Tibial artery (tissue), 4 donors: ENCODE data around the gene PGM5.

Experiments used
- DNase-seq, 2 donors: peaks; one replicate each; pipeline ENCODE4 v3.0.0-alpha.2; 2019
- H3K27ac ChIP-seq, 2 donors: fragments of 200-600 bp; sonication (generic) in 1 of 2; 1 replicate in 1 of 2; 2 replicates in 1 of 2; pipeline ENCODE4 v1.5.1; 2018 to 2019; ENCODE audit warnings: mild to moderate bottlenecking in 1 of 2
- H3K27me3 ChIP-seq, 2 donors: fragments of 200-600 bp; sonication (generic) in 1 of 2; one replicate each; pipeline versions ENCODE4 v1.5.1 to v1.6.0; 2016 to 2019
- H3K36me3 ChIP-seq, 3 donors: fragments of 200-600 bp; sonication (generic) in 2 of 3; one replicate each; pipeline ENCODE4 v1.5.1; 2016 to 2019; ENCODE audit warnings: mild to moderate bottlenecking in 2 of 3
- H3K4me1 ChIP-seq, 4 donors: fragments of 200-600 bp; sonication (generic) in 2 of 4; 1 replicate in 3 of 4; 2 replicates in 1 of 4; pipeline ENCODE4 v1.5.1; 2016 to 2019
- H3K4me3 ChIP-seq, 2 donors: fragments of 200-600 bp; sonication (generic) in 1 of 2; 1 replicate in 1 of 2; 2 replicates in 1 of 2; pipeline ENCODE4 v1.5.1; 2018 to 2019; ENCODE audit warnings: mild to moderate bottlenecking in 2 of 2
- H3K9me3 ChIP-seq, 3 donors: fragments of 200-600 bp; sonication (generic) in 1 of 3; one replicate each; pipeline ENCODE4 v1.5.1; 2016 to 2019
- CTCF ChIP-seq, 2 experiments: fragments of 200-600 bp in 1 of 2; fragments of 450-650 bp in 1 of 2; IDR thresholded peaks; one replicate each; pipeline ENCODE4 v1.5.1; 2017 to 2019; ENCODE audit warnings: antibody characterized with exemption in 2 of 2, mild to moderate bottlenecking in 1 of 2, moderate library complexity in 1 of 2
- intact Hi-C: fragments of 100-400 bp; cut with DNase I; formaldehyde crosslinking; loops from one replicate; pipeline ENCODE4 v1.15.0; 2023; ENCODE audit warnings: low total_unique reads

PGM5 gene

DNA sequence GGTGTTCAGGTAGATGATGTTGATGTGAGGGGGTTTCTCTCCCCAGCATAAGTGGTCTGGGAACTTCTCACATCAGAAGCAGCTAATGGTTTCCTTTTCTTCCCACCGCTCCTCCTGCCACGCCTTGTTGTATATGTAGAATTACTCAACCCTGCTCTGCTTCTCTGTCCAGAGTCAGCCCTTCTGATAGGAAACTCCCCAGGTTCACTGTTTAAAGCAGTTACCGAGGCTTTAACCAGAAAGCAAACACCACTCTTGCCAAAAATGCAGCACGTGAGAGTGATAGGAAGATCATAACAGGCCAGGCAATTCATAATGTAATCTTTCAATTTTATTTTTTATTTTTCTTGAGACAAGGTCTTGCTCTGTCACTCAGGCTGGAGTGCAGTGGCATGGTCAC, 194.8 kb downstream of the PGM5 start:
- no peaks in the 10 kb centered on the region for H3K9me3 ChIP-seq
- DNase-seq = no peak
- no peaks in the 10 kb centered on the region for H3K36me3 ChIP-seq
- no peak overlapping the region for H3K4me3 ChIP-seq
- TF ChIP-seq CTCF (IDR thresholded peaks at IDR 0.05) = no peak
- no peaks in the 10 kb centered on the region for H3K27me3 ChIP-seq
- intact Hi-C loops = no loop called here
- no peak overlapping the region for H3K27ac ChIP-seq
- peaks cover 0 to 23% (median 0%) of the 10 kb centered on the region in 4 donors for H3K4me1 ChIP-seq

DNA sequence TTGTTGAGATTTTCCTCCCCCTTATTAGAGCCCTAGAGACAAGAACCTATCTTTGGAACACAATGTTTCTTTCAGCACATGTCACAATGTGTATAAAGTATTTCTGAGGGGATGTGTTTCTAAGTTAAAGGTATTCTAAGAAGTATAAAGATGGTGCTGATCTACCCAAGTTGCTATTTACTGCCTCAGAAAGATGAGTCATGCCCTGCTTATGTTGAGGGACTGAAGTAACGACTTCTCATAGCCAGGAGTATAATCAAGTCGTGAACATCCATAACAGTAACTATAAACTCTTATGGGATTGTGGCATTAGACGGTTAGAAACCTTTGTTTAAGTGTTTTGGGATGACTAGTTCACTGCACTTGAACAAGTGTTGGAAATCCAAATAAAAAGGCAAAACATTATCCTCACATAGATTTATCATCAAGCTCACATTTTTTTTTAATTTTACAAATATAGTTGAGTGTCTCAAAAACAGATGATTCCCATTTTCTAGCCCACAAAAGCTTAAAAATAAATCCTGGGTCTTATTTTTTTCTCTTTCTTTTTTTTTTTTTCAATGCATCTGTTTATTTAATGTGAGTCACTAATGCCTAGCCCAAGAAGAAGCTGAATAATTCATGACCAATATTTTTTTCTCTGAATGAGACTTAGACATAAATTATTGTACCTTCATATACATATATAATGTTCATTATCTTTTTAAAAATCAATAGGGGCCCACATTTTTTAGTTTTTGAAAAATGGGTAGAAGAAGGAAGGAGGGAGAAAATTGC, 196.5 kb downstream of the PGM5 start:
- peaks cover 0 to 16% (median 0%) of the 10 kb centered on the region in 4 donors for H3K4me1 ChIP-seq
- H3K36me3 ChIP-seq = no peaks in the 10 kb centered on the region
- H3K9me3 ChIP-seq = no peaks in the 10 kb centered on the region
- no peak overlapping the region for H3K27ac ChIP-seq
- H3K4me3 ChIP-seq = no peak overlapping the region
- no peak for DNase-seq
- intact Hi-C loops = no loop called here
- H3K27me3 ChIP-seq = no peaks in the 10 kb centered on the region
- TF ChIP-seq CTCF (IDR thresholded peaks at IDR 0.05) = no peak

- no peaks in the 10 kb centered on the region for H3K36me3 ChIP-seq
- no peaks in the 10 kb centered on the region for H3K27me3 ChIP-seq
Observed at GRCh38 chr9:68555437-68556150, 199.2 kb downstream of the PGM5 start.

GRCh38 chr9:68558545-68558944, 202.1 kb downstream of the PGM5 start:
- Histone ChIP-seq H3K4me3 (no peak overlapping the region), H3K36me3 (no peaks in the 10 kb centered on the region), H3K9me3 (no peaks in the 10 kb centered on the region), H3K4me1 (peaks cover 0 to 10% (median 4%) of the 10 kb centered on the region in 4 donors), H3K27me3 (no peaks in the 10 kb centered on the region), H3K27ac (no peak overlapping the region)
- intact Hi-C loops = no loop called here
- TF ChIP-seq CTCF (IDR thresholded peaks at IDR 0.05) = no peak
- no peak for DNase-seq

More at GRCh38 chr9:68555437-68556150, 199.2 kb downstream of the PGM5 start:
- Histone ChIP-seq H3K9me3 (no peaks in the 10 kb centered on the region), H3K4me3 (no peak overlapping the region), H3K4me1 (peaks cover 0 to 24% (median 4%) of the 10 kb centered on the region in 4 donors), H3K27ac (no peak overlapping the region)
- no peak for DNase-seq
- no peak for TF ChIP-seq CTCF (IDR thresholded peaks at IDR 0.05)
- intact Hi-C loops = no loop called here

- Histone ChIP-seq H3K4me1 (peaks cover 0 to 21% (median 4%) of the 10 kb centered on the region in 4 donors), H3K27ac (peak overlapping the region in 1 of 2 donors; percentile 24), H3K4me3 (no peak overlapping the region), H3K9me3 (no peaks in the 10 kb centered on the region), H3K27me3 (no peaks in the 10 kb centered on the region), H3K36me3 (no peaks in the 10 kb centered on the region)
- DNase-seq = peak in 1 of 2 donors; percentile 62
- TF ChIP-seq CTCF (IDR thresholded peaks at IDR 0.05) = peak; percentile 21 to 22
- intact Hi-C loops = no loop called here
Observed at GRCh38 chr9:68560071-68560844, 203.8 kb downstream of the PGM5 start.
